H9 (cell line): ENCODE measurements around the gene SATB2. TPM values are rescaled to one million over a fixed set of nuclear protein-coding genes. Genes with fewer than 3 reads are reported as not detected.

Experiments used
- DNase-seq: peaks from one replicate; pipeline ENCODE4 v3.0.0-alpha.2; 2017
- H2AFZ ChIP-seq: one replicate; pipeline ENCODE4 v1.6.1; 2013; ENCODE audit warnings: mild to moderate bottlenecking, low read length, control low read depth, moderate library complexity
- H2AK5ac ChIP-seq: 2 replicates; pipeline ENCODE4 v1.6.1; 2013; ENCODE audit warnings: low read length, control low read depth, mixed read lengths; ENCODE audit not compliant: insufficient read length
- H2BK120ac ChIP-seq: one replicate; pipeline ENCODE4 v1.6.1; 2013; ENCODE audit warnings: low read depth, mild to moderate bottlenecking, low read length, control low read depth, inconsistent platforms; ENCODE audit not compliant: poor library complexity, severe bottlenecking
- H2BK12ac ChIP-seq: 2 replicates; pipeline ENCODE4 v1.6.1; 2013; ENCODE audit warnings: low read length, control low read depth, mixed read lengths, low read depth; ENCODE audit not compliant: insufficient read length
- H2BK15ac ChIP-seq: 2 replicates; pipeline ENCODE4 v1.6.1; 2013; ENCODE audit warnings: low read depth, low read length, control low read depth
- H2BK20ac ChIP-seq: one replicate; pipeline ENCODE4 v1.6.1; 2013; ENCODE audit warnings: low read depth, mild to moderate bottlenecking, low read length, control low read depth, inconsistent platforms; ENCODE audit not compliant: poor library complexity, severe bottlenecking
- H2BK5ac ChIP-seq: 2 replicates; pipeline ENCODE4 v1.6.1; 2013; ENCODE audit warnings: low read length, control low read depth, mixed read lengths; ENCODE audit not compliant: insufficient read length
- H3K14ac ChIP-seq: 2 replicates; pipeline ENCODE4 v1.6.1; 2013; ENCODE audit warnings: low read length, control low read depth; ENCODE audit not compliant: insufficient read depth
- H3K18ac ChIP-seq: 2 replicates; pipeline ENCODE4 v1.6.1; 2013; ENCODE audit warnings: low read depth, mild to moderate bottlenecking, mixed read lengths, low read length, control low read depth; ENCODE audit not compliant: insufficient read length
- H3K23ac ChIP-seq: 2 replicates; pipeline ENCODE4 v1.6.1; 2013; ENCODE audit warnings: low read length, control low read depth, mixed read lengths, low read depth; ENCODE audit not compliant: insufficient read length
- H3K23me2 ChIP-seq: 2 replicates; pipeline ENCODE4 v1.6.1; 2013; ENCODE audit warnings: low read depth, mild to moderate bottlenecking, mixed read lengths, low read length, control low read depth; ENCODE audit not compliant: insufficient read length, poor library complexity, severe bottlenecking
- H3K27ac ChIP-seq: 2 replicates; pipeline ENCODE4 v1.5.1; 2013; ENCODE audit warnings: low read length, control low read depth, mixed read lengths, low read depth; ENCODE audit not compliant: insufficient read length
- H3K27me3 ChIP-seq: 2 replicates; pipeline ENCODE4 v1.6.1; 2013; ENCODE audit warnings: low read length, control low read depth, inconsistent platforms; ENCODE audit not compliant: insufficient read depth
- H3K4ac ChIP-seq: 2 replicates; pipeline ENCODE4 v1.6.1; 2013; ENCODE audit warnings: low read depth, mild to moderate bottlenecking, control low read depth, inconsistent platforms, low read length, moderate library complexity
- H3K4me1 ChIP-seq: 2 replicates; pipeline ENCODE4 v1.6.1; 2013; ENCODE audit warnings: low read length, control low read depth, inconsistent platforms; ENCODE audit not compliant: insufficient read depth
- H3K4me2 ChIP-seq: 2 replicates; pipeline ENCODE4 v1.6.1; 2013; ENCODE audit warnings: low read length, control low read depth, mixed read lengths; ENCODE audit not compliant: insufficient read length, insufficient read depth
- H3K56ac ChIP-seq: 2 replicates; pipeline ENCODE4 v1.6.1; 2013; ENCODE audit warnings: low read depth, mild to moderate bottlenecking, mixed read lengths, low read length, control low read depth; ENCODE audit not compliant: insufficient read length
- H3K79me1 ChIP-seq: 2 replicates; pipeline ENCODE4 v1.6.1; 2013; ENCODE audit warnings: low read depth, mild to moderate bottlenecking, moderate library complexity, low read length, control low read depth, inconsistent platforms; ENCODE audit not compliant: insufficient read depth, poor library complexity, severe bottlenecking
- H3K79me2 ChIP-seq: 2 replicates; pipeline ENCODE4 v1.6.1; 2013; ENCODE audit warnings: low read length, control low read depth, inconsistent platforms; ENCODE audit not compliant: insufficient read depth
- H3K9ac ChIP-seq: 2 replicates; pipeline ENCODE4 v1.6.1; 2013; ENCODE audit warnings: low read length, control low read depth, mixed read lengths; ENCODE audit not compliant: insufficient read length; ENCODE audit errors: extremely low read depth
- H3K9me3 ChIP-seq: one replicate; pipeline ENCODE4 v1.6.1; 2013; ENCODE audit warnings: low read depth, low read length, inconsistent platforms; ENCODE audit not compliant: control insufficient read depth
- H3T11ph ChIP-seq: one replicate; pipeline ENCODE4 v1.6.1; 2013; ENCODE audit warnings: mild to moderate bottlenecking, low read length, control low read depth, inconsistent platforms
- H4K20me1 ChIP-seq: one replicate; pipeline ENCODE4 v1.6.1; 2013; ENCODE audit not compliant: control insufficient read depth, insufficient read length, insufficient read depth
- H4K5ac ChIP-seq: 2 replicates; pipeline ENCODE4 v1.6.1; 2013; ENCODE audit warnings: low read depth, mild to moderate bottlenecking, mixed read lengths, low read length, control low read depth; ENCODE audit not compliant: insufficient read length
- H4K8ac ChIP-seq: replicated peaks from 2 replicates; pipeline ENCODE4 v1.6.1; 2013; ENCODE audit warnings: low read length, control low read depth, mixed read lengths, low read depth; ENCODE audit not compliant: insufficient read length
- H4K91ac ChIP-seq: 2 replicates; pipeline ENCODE4 v1.6.1; 2013; ENCODE audit warnings: low read depth, mild to moderate bottlenecking, moderate library complexity, mixed read lengths, low read length, control low read depth; ENCODE audit not compliant: insufficient read length
- H3K27ac Mint-ChIP-seq, 3 experiments: 2 replicates in 2 of 3; 3 replicates in 1 of 3; pipeline ENCODE4 v1.8.0; 2020 to 2021; ENCODE audit warnings: mixed read lengths in 3 of 3, mild to moderate bottlenecking in 1 of 3, moderate library complexity in 1 of 3
- H3K27me3 Mint-ChIP-seq: 2 replicates; pipeline ENCODE4 v1.8.0; 2021; ENCODE audit warnings: low read depth, mild to moderate bottlenecking, moderate library complexity, mixed read lengths
- H3K36me3 Mint-ChIP-seq, 3 experiments: 2 replicates in 2 of 3; 3 replicates in 1 of 3; pipeline ENCODE4 v1.8.0; 2020 to 2021; ENCODE audit warnings: low read depth in 3 of 3, mixed read lengths in 3 of 3; ENCODE audit not compliant: insufficient read depth in 1 of 3
- H3K4me1 Mint-ChIP-seq, 2 experiments: 2 replicates each; pipeline ENCODE4 v1.8.0; 2020; ENCODE audit warnings: mixed read lengths in 2 of 2
- H3K4me3 Mint-ChIP-seq, 2 experiments: 2 replicates in 1 of 2; 3 replicates in 1 of 2; pipeline ENCODE4 v1.8.0; 2020 to 2021; ENCODE audit warnings: mild to moderate bottlenecking in 2 of 2, mixed read lengths in 2 of 2, moderate library complexity in 1 of 2
- H3K9me3 Mint-ChIP-seq, 2 experiments: 2 replicates in 1 of 2; 3 replicates in 1 of 2; pipeline ENCODE4 v1.8.0; 2020; ENCODE audit warnings: mild to moderate bottlenecking in 2 of 2, mixed read lengths in 2 of 2, moderate library complexity in 1 of 2
- WGBS: extraction: QIAGEN DNeasy Blood & Tissue Kit; methylation state at CpG from one replicate; pipeline ENCODE4 v1.1.7; 2013; ENCODE audit warnings: missing lambda C conversion rate, low lambda C conversion rate, mixed read lengths; ENCODE audit not compliant: insufficient read length; ENCODE audit errors: extremely low coverage; 5-methylcytosine and 5-hydroxymethylcytosine counted together
- total RNA-seq: library from RNA; stranded (reverse); gene quantifications from 2 replicates; pipeline ENCODE4 v1.2.1, GENCODE V29; 2021
- TF ChIP-seq, protein P1 (sequence below): fragments of 200-600 bp; sonication (generic); conservative IDR thresholded peaks from 3 replicates; pipeline ENCODE4 v1.8.0; 2021; ENCODE audit warnings: antibody characterized with exemption, mild to moderate bottlenecking

Gene SATB2
- total RNA-seq, 1 experiment from 2014 or later, result 23.8 TPM

GRCh38 chr2:199485732-199486335 lies 28.1 kb upstream of the SATB2 start:
- Mint-ChIP-seq H3K36me3 (no peaks in the 10 kb centered on the region), H3K27ac (no peak overlapping the region), H3K9me3 (no peaks in the 10 kb centered on the region), H3K4me3 (no peak overlapping the region), H3K27me3 (peaks cover 2% of the 10 kb centered on the region; the same call in 1 of the 2 replicates), H3K4me1 (peaks cover 3 to 6% of the 10 kb centered on the region in 2 experiments; a peak in 2 of 4 replicates)
- Histone ChIP-seq H2BK12ac (no peak overlapping the region), H3K56ac (no peak overlapping the region), H3K27me3 (no peaks in the 10 kb centered on the region), H3K14ac (no peak overlapping the region), H2BK120ac (no peak overlapping the region), H3K4ac (no peak overlapping the region), H3K79me1 (no peaks in the 10 kb centered on the region), H3K23ac (no peak overlapping the region), H4K20me1 (no peaks in the 10 kb centered on the region), H3T11ph (no peak overlapping the region), H2AK5ac (no peak overlapping the region), H2BK5ac (no peak overlapping the region), H3K9me3 (no peaks in the 10 kb centered on the region), H2BK20ac (no peak overlapping the region), H3K4me1 (no peaks in the 10 kb centered on the region), H4K5ac (no peak overlapping the region), H3K27ac (no peak overlapping the region), H3K23me2 (no peaks in the 10 kb centered on the region), H3K18ac (no peak overlapping the region), H4K91ac (no peak overlapping the region), H3K9ac (no peak overlapping the region), H3K79me2 (no peaks in the 10 kb centered on the region), H2BK15ac (no peak overlapping the region), H2AFZ (no peak overlapping the region), H3K4me2 (no peak overlapping the region), H4K8ac (no peak overlapping the region)
- TF ChIP-seq, protein P1, sequence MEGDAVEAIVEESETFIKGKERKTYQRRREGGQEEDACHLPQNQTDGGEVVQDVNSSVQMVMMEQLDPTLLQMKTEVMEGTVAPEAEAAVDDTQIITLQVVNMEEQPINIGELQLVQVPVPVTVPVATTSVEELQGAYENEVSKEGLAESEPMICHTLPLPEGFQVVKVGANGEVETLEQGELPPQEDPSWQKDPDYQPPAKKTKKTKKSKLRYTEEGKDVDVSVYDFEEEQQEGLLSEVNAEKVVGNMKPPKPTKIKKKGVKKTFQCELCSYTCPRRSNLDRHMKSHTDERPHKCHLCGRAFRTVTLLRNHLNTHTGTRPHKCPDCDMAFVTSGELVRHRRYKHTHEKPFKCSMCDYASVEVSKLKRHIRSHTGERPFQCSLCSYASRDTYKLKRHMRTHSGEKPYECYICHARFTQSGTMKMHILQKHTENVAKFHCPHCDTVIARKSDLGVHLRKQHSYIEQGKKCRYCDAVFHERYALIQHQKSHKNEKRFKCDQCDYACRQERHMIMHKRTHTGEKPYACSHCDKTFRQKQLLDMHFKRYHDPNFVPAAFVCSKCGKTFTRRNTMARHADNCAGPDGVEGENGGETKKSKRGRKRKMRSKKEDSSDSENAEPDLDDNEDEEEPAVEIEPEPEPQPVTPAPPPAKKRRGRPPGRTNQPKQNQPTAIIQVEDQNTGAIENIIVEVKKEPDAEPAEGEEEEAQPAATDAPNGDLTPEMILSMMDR, result peak; percentile 83
- DNase-seq, result peak; percentile 79
- no CpG with 5 or more reads among the region's 5 CpGs for WGBS
